ENCODE data around the gene PAMR1.

GRCh38 chr11:35388061-35388460 is 137.4 kb downstream of the PAMR1 start:
- TF ChIP-seq POLR2AphosphoS5 (IDR thresholded peaks at IDR 0.05) (no peak), CTCF (IDR thresholded peaks at IDR 0.05) (no peak), POLR2A (IDR thresholded peaks at IDR 0.05) (no peak)

Measured in gastroesophageal sphincter (tissue), 3 donors.